PFSK-1 (cell line): ENCODE results near the gene ALKAL2.

Source experiments
- FOXP2 ChIP-seq: optimal IDR thresholded peaks from 2 replicates; pipeline ENCODE3; 2011; ENCODE audit warnings: borderline replicate concordance, control low read depth, inconsistent platforms; ENCODE audit not compliant: insufficient read depth; ENCODE audit errors: extremely low read length, extremely low read depth
- POLR2AphosphoS5 ChIP-seq: IDR thresholded peaks from 2 replicates; pipeline ENCODE4 v1.6.1; 2012; ENCODE audit warnings: low read depth, mild to moderate bottlenecking, control low read depth, low read length, moderate library complexity
- SIN3A ChIP-seq: IDR thresholded peaks from 2 replicates; pipeline ENCODE4 v1.6.1; 2012; ENCODE audit warnings: mild to moderate bottlenecking, low read length, moderate library complexity, borderline replicate concordance; ENCODE audit not compliant: insufficient read depth
- TAF1 ChIP-seq: IDR thresholded peaks from 2 replicates; pipeline ENCODE4 v1.6.1; 2012; ENCODE audit warnings: low read length, control low read depth, borderline replicate concordance; ENCODE audit not compliant: insufficient read depth
- TF ChIP-seq, protein P1 (sequence below), 2 experiments: IDR thresholded peaks; 2 replicates each; pipeline versions ENCODE4 v1.6.1 to v1.8.0; 2011 to 2012; ENCODE audit warnings: low read depth in 2 of 2, low read length in 2 of 2, control low read depth in 1 of 2, inconsistent platforms in 1 of 2, mild to moderate bottlenecking in 1 of 2, moderate library complexity in 1 of 2; ENCODE audit not compliant: insufficient read depth in 1 of 2

The ALKAL2 gene

GRCh38 chr2:323035-323434 is 35.1 kb upstream of the ALKAL2 start:
- no peak for TF ChIP-seq SIN3A
- TF ChIP-seq TAF1, result no peak
- TF ChIP-seq, protein P1, sequence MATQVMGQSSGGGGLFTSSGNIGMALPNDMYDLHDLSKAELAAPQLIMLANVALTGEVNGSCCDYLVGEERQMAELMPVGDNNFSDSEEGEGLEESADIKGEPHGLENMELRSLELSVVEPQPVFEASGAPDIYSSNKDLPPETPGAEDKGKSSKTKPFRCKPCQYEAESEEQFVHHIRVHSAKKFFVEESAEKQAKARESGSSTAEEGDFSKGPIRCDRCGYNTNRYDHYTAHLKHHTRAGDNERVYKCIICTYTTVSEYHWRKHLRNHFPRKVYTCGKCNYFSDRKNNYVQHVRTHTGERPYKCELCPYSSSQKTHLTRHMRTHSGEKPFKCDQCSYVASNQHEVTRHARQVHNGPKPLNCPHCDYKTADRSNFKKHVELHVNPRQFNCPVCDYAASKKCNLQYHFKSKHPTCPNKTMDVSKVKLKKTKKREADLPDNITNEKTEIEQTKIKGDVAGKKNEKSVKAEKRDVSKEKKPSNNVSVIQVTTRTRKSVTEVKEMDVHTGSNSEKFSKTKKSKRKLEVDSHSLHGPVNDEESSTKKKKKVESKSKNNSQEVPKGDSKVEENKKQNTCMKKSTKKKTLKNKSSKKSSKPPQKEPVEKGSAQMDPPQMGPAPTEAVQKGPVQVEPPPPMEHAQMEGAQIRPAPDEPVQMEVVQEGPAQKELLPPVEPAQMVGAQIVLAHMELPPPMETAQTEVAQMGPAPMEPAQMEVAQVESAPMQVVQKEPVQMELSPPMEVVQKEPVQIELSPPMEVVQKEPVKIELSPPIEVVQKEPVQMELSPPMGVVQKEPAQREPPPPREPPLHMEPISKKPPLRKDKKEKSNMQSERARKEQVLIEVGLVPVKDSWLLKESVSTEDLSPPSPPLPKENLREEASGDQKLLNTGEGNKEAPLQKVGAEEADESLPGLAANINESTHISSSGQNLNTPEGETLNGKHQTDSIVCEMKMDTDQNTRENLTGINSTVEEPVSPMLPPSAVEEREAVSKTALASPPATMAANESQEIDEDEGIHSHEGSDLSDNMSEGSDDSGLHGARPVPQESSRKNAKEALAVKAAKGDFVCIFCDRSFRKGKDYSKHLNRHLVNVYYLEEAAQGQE (IDR thresholded peaks at IDR 0.05; ENCODE audit: insufficient read depth in 1 of 2, low read depth in 2 of 2, low read length in 2 of 2), result no peak
- TF ChIP-seq FOXP2, result no peak

GRCh38 chr2:322326-322725 is 34.4 kb upstream of the ALKAL2 start:
- no peak for TF ChIP-seq TAF1
- TF ChIP-seq, protein P1 (IDR thresholded peaks at IDR 0.05; ENCODE audit: insufficient read depth in 1 of 2, low read depth in 2 of 2, low read length in 2 of 2), result no peak
- no peak for TF ChIP-seq SIN3A
- no peak for TF ChIP-seq FOXP2
- TF ChIP-seq POLR2AphosphoS5, result no peak

GRCh38 chr2:320561-320960 is 32.7 kb upstream of the ALKAL2 start:
- no peak for TF ChIP-seq POLR2AphosphoS5
- TF ChIP-seq, protein P1 (IDR thresholded peaks at IDR 0.05; ENCODE audit: insufficient read depth in 1 of 2, low read depth in 2 of 2, low read length in 2 of 2), result no peak
- TF ChIP-seq SIN3A, result no peak
- no peak for TF ChIP-seq FOXP2
- no peak for TF ChIP-seq TAF1

GRCh38 chr2:319059-319600 is 31.2 kb upstream of the ALKAL2 start:
- TF ChIP-seq FOXP2 (no peak), SIN3A (no peak), POLR2AphosphoS5 (no peak), TAF1 (no peak)
- TF ChIP-seq, protein P1 (IDR thresholded peaks at IDR 0.05; ENCODE audit: insufficient read depth in 1 of 2, low read depth in 2 of 2, low read length in 2 of 2), result no peak
